Astrocyte of the spinal cord (primary cell): Measurements from ENCODE around the gene ANAPC4.

Experiments
- DNase-seq: peaks from one replicate; pipeline ENCODE4 v3.0.0; 2011; ENCODE audit warnings: low read depth, low spot score
- H3K4me3 ChIP-seq: 2 replicates; pipeline ENCODE4 v1.5.1; 2011; ENCODE audit warnings: low read depth, mild to moderate bottlenecking, low read length, moderate library complexity
- CTCF ChIP-seq: IDR thresholded peaks from 2 replicates; pipeline ENCODE4 v1.5.1; 2012; ENCODE audit warnings: low read depth, mild to moderate bottlenecking, low read length, inconsistent platforms
- in situ Hi-C: cut with HindIII; loops from 2 replicates; pipeline ENCODE4 v1.10.0; 2017; ENCODE audit warnings: low sequenced_read_pairs

Gene ANAPC4

GRCh38 chr4:25417014-25417413, 40.0 kb downstream of the ANAPC4 start:
- DNase-seq: no peak
- in situ Hi-C loops: no loop called here
- no peak overlapping the region for H3K4me3 ChIP-seq
- TF ChIP-seq CTCF: no peak

DNA sequence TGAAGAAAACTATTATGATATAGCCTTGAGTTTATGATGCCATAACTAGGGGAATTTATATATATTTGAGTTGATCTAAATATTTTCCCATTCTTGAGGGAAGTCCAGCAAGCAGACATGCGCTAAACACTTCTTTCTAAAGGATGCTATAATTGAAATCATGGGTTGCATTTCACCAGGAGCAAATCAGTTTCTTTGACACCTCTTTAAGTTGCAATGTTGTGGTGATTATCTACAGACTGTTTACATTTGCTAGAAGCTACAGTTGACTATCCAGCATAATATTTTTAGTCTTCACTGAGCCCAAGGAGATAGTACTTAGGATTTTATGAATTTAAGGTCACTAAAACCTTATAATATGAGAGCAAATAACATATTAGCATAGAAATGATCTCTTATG, 43.9 kb downstream of the ANAPC4 start:
- DNase-seq: no peak
- in situ Hi-C loops: no loop called here
- TF ChIP-seq CTCF: no peak
- H3K4me3 ChIP-seq: no peak overlapping the region

DNA sequence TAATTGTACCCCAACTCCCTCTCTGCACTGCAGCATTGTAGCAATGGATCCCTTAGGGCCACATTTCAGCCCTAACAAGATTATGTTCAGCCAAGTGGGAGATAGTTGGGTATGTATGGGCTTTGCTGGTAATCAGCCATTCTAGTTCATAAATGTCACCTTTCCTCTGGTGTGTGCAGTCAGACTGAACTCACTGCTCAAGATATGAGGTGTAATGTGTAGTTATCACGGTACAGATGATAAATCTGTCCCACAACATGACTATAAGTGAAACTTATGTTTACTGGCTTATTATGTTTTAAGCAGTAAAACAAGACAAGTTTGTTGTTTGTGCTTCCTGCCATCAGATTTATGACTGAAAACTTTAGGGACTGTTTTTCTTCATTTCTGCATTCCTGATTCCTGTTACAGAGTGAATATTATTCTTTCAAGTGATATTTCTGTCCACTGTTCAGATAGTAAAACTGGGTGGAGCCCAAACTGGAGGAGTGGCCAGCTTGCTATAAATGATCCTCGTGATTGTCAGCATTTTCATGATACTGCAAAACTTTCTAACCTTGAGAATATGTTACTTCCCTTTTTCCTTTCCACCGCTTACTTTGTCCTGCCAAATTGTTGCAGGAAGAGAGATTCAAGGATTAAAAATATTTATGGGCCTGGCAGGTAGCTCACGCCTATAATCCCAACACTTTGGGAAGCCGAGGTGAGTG, 44.9 kb downstream of the ANAPC4 start:
- no peak for DNase-seq
- no peak overlapping the region for H3K4me3 ChIP-seq
- no peak for TF ChIP-seq CTCF
- in situ Hi-C loops: no loop called here

- in situ Hi-C loops: no loop called here
- no peak for DNase-seq
- no peak overlapping the region for H3K4me3 ChIP-seq
- no peak for TF ChIP-seq CTCF
Measured at GRCh38 chr4:25423548-25423947, 46.5 kb downstream of the ANAPC4 start.

DNA sequence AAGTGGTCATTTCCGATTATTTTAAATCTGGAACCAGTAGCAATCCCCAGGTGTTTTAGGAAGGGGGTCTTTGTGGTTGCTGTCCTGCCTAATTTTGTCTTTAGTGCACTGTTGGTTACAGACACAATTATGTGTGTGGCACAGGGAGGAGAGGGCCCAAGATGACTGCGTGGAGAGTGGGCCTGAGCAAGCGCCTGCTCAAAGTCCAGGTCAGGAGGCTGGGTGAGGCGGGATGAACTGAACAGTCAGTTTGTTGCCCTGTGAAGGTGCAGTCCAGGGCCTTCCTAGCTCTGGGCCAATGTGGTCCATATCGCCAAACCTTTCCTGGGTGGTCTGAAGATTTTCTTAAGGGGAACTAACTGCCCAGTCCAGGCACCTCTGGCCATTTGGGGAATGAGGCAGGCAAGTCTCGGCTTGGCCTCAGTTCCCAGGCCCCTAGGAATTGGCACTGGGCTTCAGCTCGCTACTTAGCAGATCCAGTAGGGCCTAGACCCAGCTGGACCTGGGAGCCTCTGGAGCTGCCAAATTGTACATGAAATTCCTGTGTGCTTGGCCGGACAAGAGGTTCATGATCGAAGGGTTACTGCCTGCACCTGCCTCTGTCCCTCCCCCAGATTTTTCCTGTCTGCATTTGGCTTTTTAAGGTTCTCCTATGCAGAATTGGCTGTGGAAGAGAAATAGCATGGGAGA, 47.6 kb downstream of the ANAPC4 start:
- no peak overlapping the region for H3K4me3 ChIP-seq
- no peak for TF ChIP-seq CTCF
- DNase-seq: no peak
- in situ Hi-C loops: no loop called here

DNA sequence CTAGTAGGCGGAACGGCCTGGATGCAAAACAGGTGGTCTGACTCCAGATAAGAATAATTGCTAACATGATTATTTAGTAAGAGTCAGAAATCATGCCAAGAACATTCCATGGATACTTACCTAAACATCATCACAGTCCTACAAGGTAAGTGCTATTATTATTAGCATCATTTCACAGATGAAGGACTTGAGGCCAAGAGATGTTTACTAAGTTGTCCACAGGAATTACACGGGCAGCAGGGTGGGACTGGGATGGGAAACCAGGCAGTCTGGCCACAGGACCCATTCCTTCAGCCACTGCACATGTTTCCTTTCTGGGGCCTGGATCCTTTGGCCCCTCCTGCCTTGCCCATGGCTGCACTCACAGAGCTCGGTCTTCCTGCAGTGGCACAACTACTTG, 48.3 kb downstream of the ANAPC4 start:
- in situ Hi-C loops: no loop called here
- H3K4me3 ChIP-seq: no peak overlapping the region
- DNase-seq: no peak
- TF ChIP-seq CTCF: no peak
